WTC11 (cell line): ENCODE measurements around the gene OBP2B. TPM values are rescaled to one million over a fixed set of nuclear protein-coding genes. Genes with fewer than 3 reads are reported as not detected.
"Not testable (repeated sequence)": the region's sequence is repeated elsewhere in the genome, so short reads cannot be mapped to it uniquely, and the experiment has no call there.

Experiments
- ATAC-seq: fragments of 200-7000 bp; cut with Tn5 transposase; 2 replicates; pipeline ENCODE4 v1.10.0; 2021; ENCODE audit warnings: mild to moderate bottlenecking, moderate library complexity
- CTCF ChIA-PET: fragments of 300-600 bp; sonication (Branson Sonifier 250); formaldehyde crosslinking; loops from one replicate; lab custom pipeline; 2021; ENCODE audit warnings: antibody characterized with exemption; lab: Charles Lee
- POLR2A ChIA-PET: fragments of 350-600 bp; sonication (Branson Sonifier 250); formaldehyde crosslinking; loops from one replicate; lab custom pipeline; 2021; ENCODE audit warnings: antibody characterized with exemption; lab: Charles Lee
- DNase-seq: peaks from one replicate; pipeline ENCODE4 v3.0.0; 2021; ENCODE audit warnings: low spot score
- H3K27ac Mint-ChIP-seq: 2 replicates; pipeline ENCODE4 v1.8.0; 2021; ENCODE audit warnings: mixed read lengths
- H3K27me3 Mint-ChIP-seq: 2 replicates; pipeline ENCODE4 v1.8.0; 2021; ENCODE audit warnings: low read depth, mild to moderate bottlenecking, moderate library complexity, mixed read lengths
- H3K36me3 Mint-ChIP-seq: 2 replicates; pipeline ENCODE4 v1.8.0; 2021; ENCODE audit warnings: mixed read lengths
- H3K4me1 Mint-ChIP-seq: 2 replicates; pipeline ENCODE4 v1.8.0; 2022; ENCODE audit warnings: mixed read lengths
- H3K4me3 Mint-ChIP-seq: 2 replicates; pipeline ENCODE4 v1.8.0; 2021; ENCODE audit warnings: mild to moderate bottlenecking, moderate library complexity, mixed read lengths
- H3K9me3 Mint-ChIP-seq: 2 replicates; pipeline ENCODE4 v1.8.0; 2021; ENCODE audit warnings: mixed read lengths
- GTF2I ChIP-seq: fragments of 250-450 bp; sonication (Bioruptor Pico); conservative IDR thresholded peaks from 2 replicates; pipeline ENCODE4 v1.4.0; 2021; ENCODE audit warnings: mild to moderate bottlenecking
- HMGA2 ChIP-seq: fragments of 250-450 bp; sonication (Bioruptor Pico); IDR thresholded peaks from 2 replicates; pipeline ENCODE4 v1.4.0; 2021; ENCODE audit warnings: mild to moderate bottlenecking, moderate library complexity
- MAX ChIP-seq: sonication (generic); formaldehyde crosslinking; IDR thresholded peaks from 2 replicates; pipeline ENCODE4 v1.8.0; 2022; ENCODE audit warnings: mild to moderate bottlenecking, missing genetic modification reagents
- SOX15 ChIP-seq: fragments of 250-450 bp; sonication (Bioruptor Pico); IDR thresholded peaks from 2 replicates; pipeline ENCODE4 v1.9.0; 2021; ENCODE audit warnings: mild to moderate bottlenecking
- SP1 ChIP-seq: sonication (generic); formaldehyde crosslinking; conservative IDR thresholded peaks from 2 replicates; pipeline ENCODE4 v1.8.1; 2022; ENCODE audit warnings: missing genetic modification reagents
- total RNA-seq: library from RNA; stranded (reverse); gene quantifications from 3 replicates; pipeline ENCODE4 v1.2.3, GENCODE V29; 2021
- TF ChIP-seq, protein P1 (sequence below): sonication (generic); formaldehyde crosslinking; IDR thresholded peaks from 2 replicates; pipeline ENCODE4 v1.8.1; 2023; ENCODE audit warnings: mild to moderate bottlenecking, missing genetic modification reagents
- TF ChIP-seq, protein P2 (sequence below): sonication (generic); formaldehyde crosslinking; IDR thresholded peaks from 2 replicates; pipeline ENCODE4 v1.8.1; 2022; ENCODE audit warnings: missing genetic modification reagents, borderline replicate concordance
- TF ChIP-seq, protein P3 (sequence below): fragments of 250-450 bp; sonication (Bioruptor Pico); IDR thresholded peaks from 2 replicates; pipeline ENCODE4 v1.9.0; 2021; ENCODE audit warnings: mild to moderate bottlenecking
- TF ChIP-seq, protein P4 (sequence below): sonication (generic); formaldehyde crosslinking; IDR thresholded peaks from 2 replicates; pipeline ENCODE4 v1.8.1; 2023; ENCODE audit warnings: mild to moderate bottlenecking, missing genetic modification reagents, moderate library complexity

The OBP2B gene
- total RNA-seq, 1 experiment from 2014 or later, result not detected

DNA sequence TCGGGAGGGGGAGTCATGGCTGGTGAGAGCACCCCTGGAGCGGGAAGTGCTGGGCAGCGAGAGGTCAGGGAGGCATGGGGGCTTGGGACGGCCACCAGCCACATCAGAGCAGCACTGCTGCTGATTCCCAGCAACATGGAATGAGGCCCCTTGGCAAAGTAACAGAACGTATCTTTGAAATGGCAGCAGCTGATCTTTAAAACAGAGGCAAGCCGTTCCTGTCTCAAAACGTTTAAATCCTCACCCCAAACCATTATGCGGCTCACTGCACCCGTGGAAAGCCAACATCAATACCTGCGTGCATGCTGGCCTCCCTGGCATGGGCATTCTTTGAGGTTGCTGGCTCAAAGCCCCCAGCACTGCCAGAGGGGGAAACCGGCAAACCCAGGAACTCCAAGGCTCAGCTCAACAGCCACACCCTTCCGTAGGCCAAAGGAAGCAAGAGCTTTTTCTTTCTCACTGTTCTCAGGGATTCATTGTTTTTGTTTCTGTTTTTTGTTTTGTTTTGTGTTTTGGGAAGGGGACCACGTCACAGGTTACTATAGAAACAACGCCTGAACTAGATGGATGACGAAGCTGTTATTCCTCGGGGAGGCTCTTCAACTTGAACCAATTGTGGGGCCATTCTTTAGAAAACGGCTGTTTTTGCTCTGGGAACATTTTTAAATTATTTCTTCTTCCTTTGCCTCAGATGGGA, 28.1 kb upstream of the OBP2B start:
- TF ChIP-seq, protein P1, sequence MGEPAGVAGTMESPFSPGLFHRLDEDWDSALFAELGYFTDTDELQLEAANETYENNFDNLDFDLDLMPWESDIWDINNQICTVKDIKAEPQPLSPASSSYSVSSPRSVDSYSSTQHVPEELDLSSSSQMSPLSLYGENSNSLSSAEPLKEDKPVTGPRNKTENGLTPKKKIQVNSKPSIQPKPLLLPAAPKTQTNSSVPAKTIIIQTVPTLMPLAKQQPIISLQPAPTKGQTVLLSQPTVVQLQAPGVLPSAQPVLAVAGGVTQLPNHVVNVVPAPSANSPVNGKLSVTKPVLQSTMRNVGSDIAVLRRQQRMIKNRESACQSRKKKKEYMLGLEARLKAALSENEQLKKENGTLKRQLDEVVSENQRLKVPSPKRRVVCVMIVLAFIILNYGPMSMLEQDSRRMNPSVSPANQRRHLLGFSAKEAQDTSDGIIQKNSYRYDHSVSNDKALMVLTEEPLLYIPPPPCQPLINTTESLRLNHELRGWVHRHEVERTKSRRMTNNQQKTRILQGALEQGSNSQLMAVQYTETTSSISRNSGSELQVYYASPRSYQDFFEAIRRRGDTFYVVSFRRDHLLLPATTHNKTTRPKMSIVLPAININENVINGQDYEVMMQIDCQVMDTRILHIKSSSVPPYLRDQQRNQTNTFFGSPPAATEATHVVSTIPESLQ, result no peak
- TF ChIP-seq SOX15 (CRISPR knock-in tag), result no peak
- Mint-ChIP-seq H3K4me3 (no peak overlapping the region), H3K36me3 (no peaks in the 10 kb centered on the region), H3K27ac (no peak overlapping the region), H3K27me3 (peaks cover 40% of the 10 kb centered on the region), H3K4me1 (peaks cover 4% of the 10 kb centered on the region), H3K9me3 (no peaks in the 10 kb centered on the region)
- ATAC-seq (no peak), DNase-seq (no peak)
- CTCF ChIA-PET, result interaction anchor here (0.6 to 0.9 kb wide), 2 partner anchors 62 to 105 kb away, joined by 3 read pairs; no protein-coding TSS in a partner anchor
- POLR2A ChIA-PET, result no interaction called here

- ATAC-seq, H3K4me1 Mint-ChIP-seq, H3K4me3 Mint-ChIP-seq, H3K36me3 Mint-ChIP-seq, H3K9me3 Mint-ChIP-seq, H3K27ac Mint-ChIP-seq, DNase-seq, POLR2A ChIA-PET: not testable (repeated sequence)
- CTCF ChIA-PET, result interaction anchor here (0.6 kb wide), 1 partner anchor 63 kb away, joined by 3 read pairs; no protein-coding TSS in a partner anchor
- peaks cover 40% of the 10 kb centered on the region for H3K27me3 Mint-ChIP-seq
These were observed 27.4 kb upstream of the OBP2B start for GRCh38 chr9:133236291-133237034.

- Mint-ChIP-seq H3K4me3 (no peak overlapping the region), H3K4me1 (peaks cover 4% of the 10 kb centered on the region), H3K9me3 (no peaks in the 10 kb centered on the region), H3K36me3 (no peaks in the 10 kb centered on the region)
- DNase-seq, result no peak
- no peak for TF ChIP-seq HMGA2 (CRISPR knock-in tag)
- no peak for TF ChIP-seq GTF2I
- TF ChIP-seq, protein P2, sequence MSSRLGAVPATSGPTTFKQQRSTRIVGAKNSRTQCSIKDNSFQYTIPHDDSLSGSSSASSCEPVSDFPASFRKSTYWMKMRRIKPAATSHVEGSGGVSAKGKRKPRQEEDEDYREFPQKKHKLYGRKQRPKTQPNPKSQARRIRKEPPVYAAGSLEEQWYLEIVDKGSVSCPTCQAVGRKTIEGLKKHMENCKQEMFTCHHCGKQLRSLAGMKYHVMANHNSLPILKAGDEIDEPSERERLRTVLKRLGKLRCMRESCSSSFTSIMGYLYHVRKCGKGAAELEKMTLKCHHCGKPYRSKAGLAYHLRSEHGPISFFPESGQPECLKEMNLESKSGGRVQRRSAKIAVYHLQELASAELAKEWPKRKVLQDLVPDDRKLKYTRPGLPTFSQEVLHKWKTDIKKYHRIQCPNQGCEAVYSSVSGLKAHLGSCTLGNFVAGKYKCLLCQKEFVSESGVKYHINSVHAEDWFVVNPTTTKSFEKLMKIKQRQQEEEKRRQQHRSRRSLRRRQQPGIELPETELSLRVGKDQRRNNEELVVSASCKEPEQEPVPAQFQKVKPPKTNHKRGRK (CRISPR knock-in tag), result no peak
- TF ChIP-seq MAX (CRISPR knock-in tag), result no peak
- no peak for TF ChIP-seq SP1
- TF ChIP-seq, protein P3, sequence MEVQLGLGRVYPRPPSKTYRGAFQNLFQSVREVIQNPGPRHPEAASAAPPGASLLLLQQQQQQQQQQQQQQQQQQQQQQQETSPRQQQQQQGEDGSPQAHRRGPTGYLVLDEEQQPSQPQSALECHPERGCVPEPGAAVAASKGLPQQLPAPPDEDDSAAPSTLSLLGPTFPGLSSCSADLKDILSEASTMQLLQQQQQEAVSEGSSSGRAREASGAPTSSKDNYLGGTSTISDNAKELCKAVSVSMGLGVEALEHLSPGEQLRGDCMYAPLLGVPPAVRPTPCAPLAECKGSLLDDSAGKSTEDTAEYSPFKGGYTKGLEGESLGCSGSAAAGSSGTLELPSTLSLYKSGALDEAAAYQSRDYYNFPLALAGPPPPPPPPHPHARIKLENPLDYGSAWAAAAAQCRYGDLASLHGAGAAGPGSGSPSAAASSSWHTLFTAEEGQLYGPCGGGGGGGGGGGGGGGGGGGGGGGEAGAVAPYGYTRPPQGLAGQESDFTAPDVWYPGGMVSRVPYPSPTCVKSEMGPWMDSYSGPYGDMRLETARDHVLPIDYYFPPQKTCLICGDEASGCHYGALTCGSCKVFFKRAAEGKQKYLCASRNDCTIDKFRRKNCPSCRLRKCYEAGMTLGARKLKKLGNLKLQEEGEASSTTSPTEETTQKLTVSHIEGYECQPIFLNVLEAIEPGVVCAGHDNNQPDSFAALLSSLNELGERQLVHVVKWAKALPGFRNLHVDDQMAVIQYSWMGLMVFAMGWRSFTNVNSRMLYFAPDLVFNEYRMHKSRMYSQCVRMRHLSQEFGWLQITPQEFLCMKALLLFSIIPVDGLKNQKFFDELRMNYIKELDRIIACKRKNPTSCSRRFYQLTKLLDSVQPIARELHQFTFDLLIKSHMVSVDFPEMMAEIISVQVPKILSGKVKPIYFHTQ (CRISPR knock-in tag), result no peak
- TF ChIP-seq, protein P4, sequence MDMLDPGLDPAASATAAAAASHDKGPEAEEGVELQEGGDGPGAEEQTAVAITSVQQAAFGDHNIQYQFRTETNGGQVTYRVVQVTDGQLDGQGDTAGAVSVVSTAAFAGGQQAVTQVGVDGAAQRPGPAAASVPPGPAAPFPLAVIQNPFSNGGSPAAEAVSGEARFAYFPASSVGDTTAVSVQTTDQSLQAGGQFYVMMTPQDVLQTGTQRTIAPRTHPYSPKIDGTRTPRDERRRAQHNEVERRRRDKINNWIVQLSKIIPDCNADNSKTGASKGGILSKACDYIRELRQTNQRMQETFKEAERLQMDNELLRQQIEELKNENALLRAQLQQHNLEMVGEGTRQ, result no peak
- TF ChIP-seq, all 79 proteins: peak for 0
- POLR2A ChIA-PET, result no interaction called here
- ATAC-seq, result no peak
- Mint-ChIP-seq H3K27me3 (peaks cover 45% of the 10 kb centered on the region), H3K27ac (no peak overlapping the region)
- CTCF ChIA-PET, result interaction anchor here (1.3 kb wide), 1 partner anchor 49 kb away, joined by 4 read pairs; no protein-coding TSS in a partner anchor
These were observed 26.6 kb upstream of the OBP2B start for GRCh38 chr9:133235549-133236222.
